Measurements from ENCODE around the gene COQ5. TPM values are rescaled to one million over a fixed set of nuclear protein-coding genes. Genes with fewer than 3 reads are reported as not detected.
"Not testable (repeated sequence)": the region's sequence is repeated elsewhere in the genome, so short reads cannot be mapped to it uniquely, and the experiment has no call there.

The COQ5 gene
- total RNA-seq, 1 experiment from 2014 or later, result 32.2 TPM

DNA sequence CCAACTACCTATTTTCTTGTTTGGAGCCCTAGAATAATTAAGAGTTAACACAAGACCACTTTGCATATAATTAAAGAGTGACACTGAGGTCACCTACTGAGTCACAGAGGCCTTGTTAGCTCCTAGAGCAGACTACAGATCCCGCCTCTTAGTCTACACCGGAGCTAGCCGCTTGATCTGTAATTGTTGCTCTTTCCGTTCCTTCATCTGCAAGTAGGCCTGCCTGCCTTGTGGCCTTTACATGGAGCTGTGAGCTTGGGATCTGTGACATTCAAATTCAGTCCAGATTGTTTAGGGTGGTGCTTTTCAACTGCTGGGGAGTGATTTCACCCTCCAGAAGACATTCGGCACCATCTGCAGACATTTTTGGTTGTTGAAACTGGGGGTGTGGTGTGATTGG is 38.6 kb downstream of the COQ5 start:
- Histone ChIP-seq H3F3A (ENCODE audit: insufficient read depth, low read depth) (no peaks in the 10 kb centered on the region; the same call in 1 of the 2 replicates), H4K20me1 (ENCODE audit: insufficient read depth) (no peaks in the 10 kb centered on the region), H3K4me3 (no peak overlapping the region), H3K36me3 (ENCODE audit: low read depth) (no peaks in the 10 kb centered on the region; the same call in 1 of the 2 replicates), H3K4me2 (no peak overlapping the region), H3K79me2 (ENCODE audit: low read depth) (peaks cover 16% of the 10 kb centered on the region), H3K9me3 (ENCODE audit: insufficient read depth, low read depth) (no peaks in the 10 kb centered on the region), H3K27ac (no peak overlapping the region), H3K27me3 (ENCODE audit: insufficient read depth, low read depth) (no peaks in the 10 kb centered on the region), H3K4me1 (replicated peaks; ENCODE audit: insufficient read depth) (peaks cover 8% of the 10 kb centered on the region), H2AFZ (no peak overlapping the region), H3K9me2 (ENCODE audit: insufficient read depth) (no peaks in the 10 kb centered on the region)
- ChIA-PET POLR2A (ENCODE audit: unreplicated experiment) (no interaction called here), CTCF (no interaction called here)
- no peak for DNase-seq
- BruUV-seq (replicated peaks), result no TSS peak
- TF ChIP-seq EZH2 (IDR thresholded peaks at IDR 0.05; ENCODE audit: low read depth), result no peak
- TF ChIP-seq, protein P1, sequence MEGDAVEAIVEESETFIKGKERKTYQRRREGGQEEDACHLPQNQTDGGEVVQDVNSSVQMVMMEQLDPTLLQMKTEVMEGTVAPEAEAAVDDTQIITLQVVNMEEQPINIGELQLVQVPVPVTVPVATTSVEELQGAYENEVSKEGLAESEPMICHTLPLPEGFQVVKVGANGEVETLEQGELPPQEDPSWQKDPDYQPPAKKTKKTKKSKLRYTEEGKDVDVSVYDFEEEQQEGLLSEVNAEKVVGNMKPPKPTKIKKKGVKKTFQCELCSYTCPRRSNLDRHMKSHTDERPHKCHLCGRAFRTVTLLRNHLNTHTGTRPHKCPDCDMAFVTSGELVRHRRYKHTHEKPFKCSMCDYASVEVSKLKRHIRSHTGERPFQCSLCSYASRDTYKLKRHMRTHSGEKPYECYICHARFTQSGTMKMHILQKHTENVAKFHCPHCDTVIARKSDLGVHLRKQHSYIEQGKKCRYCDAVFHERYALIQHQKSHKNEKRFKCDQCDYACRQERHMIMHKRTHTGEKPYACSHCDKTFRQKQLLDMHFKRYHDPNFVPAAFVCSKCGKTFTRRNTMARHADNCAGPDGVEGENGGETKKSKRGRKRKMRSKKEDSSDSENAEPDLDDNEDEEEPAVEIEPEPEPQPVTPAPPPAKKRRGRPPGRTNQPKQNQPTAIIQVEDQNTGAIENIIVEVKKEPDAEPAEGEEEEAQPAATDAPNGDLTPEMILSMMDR (conservative IDR thresholded peaks at IDR 0.05), result no peak
- intact Hi-C loops (cut with micrococcal nuclease; ENCODE audit: unreplicated experiment), result no loop called here

DNA sequence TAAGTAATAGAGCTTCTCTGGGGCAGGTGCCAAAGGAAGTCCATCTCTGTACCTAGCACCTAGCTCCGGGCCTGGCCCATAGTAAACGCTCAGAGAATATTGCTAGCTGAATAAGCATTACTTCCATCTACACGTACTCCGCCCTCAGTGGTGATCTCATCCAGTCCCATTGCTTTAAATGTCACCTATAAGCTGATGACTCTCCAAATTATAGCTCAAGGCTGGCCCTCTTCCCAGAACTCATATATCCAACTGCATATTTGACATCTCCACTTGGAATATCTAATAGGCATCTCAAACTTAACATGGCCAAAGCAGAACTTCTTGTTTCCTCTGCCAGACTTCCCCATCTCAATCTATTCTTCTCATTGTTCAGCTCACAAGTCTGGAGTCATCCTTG is 39.9 kb downstream of the COQ5 start:
- no peaks in the 10 kb centered on the region; the same call in 1 of the 2 replicates for H3F3A ChIP-seq (ENCODE audit: insufficient read depth, low read depth)
- CTCF ChIA-PET, result interaction anchor here (0.7 kb wide), 1 partner anchor 41 kb away, joined by 10 read pairs; no protein-coding TSS in a partner anchor
- H3K9me2 ChIP-seq (ENCODE audit: insufficient read depth), result no peaks in the 10 kb centered on the region
- H3K9me3 ChIP-seq (ENCODE audit: insufficient read depth, low read depth), result no peaks in the 10 kb centered on the region
- intact Hi-C loops (cut with micrococcal nuclease; ENCODE audit: unreplicated experiment), result no loop called here
- no peak overlapping the region for H3K4me3 ChIP-seq
- POLR2A ChIA-PET (ENCODE audit: unreplicated experiment), result interaction anchor here (0.6 to 1.0 kb wide), 2 partner anchors 15 to 23 kb away, joined by 8 to 19 read pairs; no protein-coding TSS in a partner anchor
- BruUV-seq (replicated peaks), result no TSS peak
- no peak for DNase-seq
- no peak overlapping the region for H3K4me2 ChIP-seq
- peaks cover 3% of the 10 kb centered on the region for H3K79me2 ChIP-seq (ENCODE audit: low read depth)
- H4K20me1 ChIP-seq (ENCODE audit: insufficient read depth), result no peaks in the 10 kb centered on the region
- H3K27ac ChIP-seq, result no peak overlapping the region
- TF ChIP-seq, protein P1 (conservative IDR thresholded peaks at IDR 0.05), result no peak
- TF ChIP-seq EZH2 (IDR thresholded peaks at IDR 0.05; ENCODE audit: low read depth), result no peak
- no peaks in the 10 kb centered on the region for H3K27me3 ChIP-seq (ENCODE audit: insufficient read depth, low read depth)
- no peaks in the 10 kb centered on the region for H3K4me1 ChIP-seq (replicated peaks; ENCODE audit: insufficient read depth)
- H2AFZ ChIP-seq, result no peak overlapping the region
- H3K36me3 ChIP-seq (ENCODE audit: low read depth), result no peaks in the 10 kb centered on the region; the same call in 1 of the 2 replicates

DNA sequence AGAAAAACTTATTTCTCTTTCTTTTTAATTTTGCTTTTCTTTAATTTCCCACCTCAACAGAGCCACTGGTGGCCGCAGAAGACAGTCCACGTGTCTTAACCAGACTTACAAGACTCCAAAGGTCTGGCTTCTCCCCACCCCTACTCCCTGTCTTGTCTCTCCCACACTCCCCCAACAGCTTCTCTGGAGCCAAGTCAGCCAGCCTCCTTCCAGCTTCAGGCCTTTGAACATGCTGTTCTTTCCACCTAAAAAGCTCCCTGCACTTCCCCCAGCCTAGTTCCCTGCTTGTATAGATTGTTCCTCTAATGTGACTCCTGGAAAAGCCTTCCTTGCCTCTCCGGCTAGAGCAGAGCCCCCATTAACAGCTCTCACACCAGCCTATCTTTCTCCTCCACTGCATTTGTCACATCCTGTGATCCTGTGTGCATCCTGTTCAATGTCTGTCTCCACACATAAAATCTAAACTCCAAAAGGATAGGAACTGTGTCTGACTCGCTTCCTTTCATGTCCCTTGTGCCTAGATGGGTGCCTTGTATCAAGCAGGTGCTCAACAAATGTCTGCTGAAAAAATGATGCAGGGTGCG is 40.8 kb downstream of the COQ5 start:
- Histone ChIP-seq H3K27ac (no peak overlapping the region), H4K20me1 (ENCODE audit: insufficient read depth) (no peaks in the 10 kb centered on the region), H3K4me1 (replicated peaks; ENCODE audit: insufficient read depth) (no peaks in the 10 kb centered on the region), H3K4me2 (no peak overlapping the region), H3F3A (ENCODE audit: insufficient read depth, low read depth) (no peaks in the 10 kb centered on the region; the same call in 1 of the 2 replicates), H3K79me2 (ENCODE audit: low read depth) (no peaks in the 10 kb centered on the region), H3K9me2 (ENCODE audit: insufficient read depth) (no peaks in the 10 kb centered on the region), H3K36me3 (ENCODE audit: low read depth) (no peaks in the 10 kb centered on the region; the same call in 1 of the 2 replicates), H3K9me3 (ENCODE audit: insufficient read depth, low read depth) (no peaks in the 10 kb centered on the region), H3K4me3 (no peak overlapping the region), H2AFZ (no peak overlapping the region), H3K27me3 (ENCODE audit: insufficient read depth, low read depth) (no peaks in the 10 kb centered on the region)
- TF ChIP-seq, protein P1 (conservative IDR thresholded peaks at IDR 0.05), result no peak
- TF ChIP-seq EZH2 (IDR thresholded peaks at IDR 0.05; ENCODE audit: low read depth), result no peak
- ChIA-PET CTCF (no interaction called here), POLR2A (ENCODE audit: unreplicated experiment) (no interaction called here)
- intact Hi-C loops (cut with micrococcal nuclease; ENCODE audit: unreplicated experiment), result no loop called here
- DNase-seq, result no peak
- no TSS peak for BruUV-seq (replicated peaks)

DNA sequence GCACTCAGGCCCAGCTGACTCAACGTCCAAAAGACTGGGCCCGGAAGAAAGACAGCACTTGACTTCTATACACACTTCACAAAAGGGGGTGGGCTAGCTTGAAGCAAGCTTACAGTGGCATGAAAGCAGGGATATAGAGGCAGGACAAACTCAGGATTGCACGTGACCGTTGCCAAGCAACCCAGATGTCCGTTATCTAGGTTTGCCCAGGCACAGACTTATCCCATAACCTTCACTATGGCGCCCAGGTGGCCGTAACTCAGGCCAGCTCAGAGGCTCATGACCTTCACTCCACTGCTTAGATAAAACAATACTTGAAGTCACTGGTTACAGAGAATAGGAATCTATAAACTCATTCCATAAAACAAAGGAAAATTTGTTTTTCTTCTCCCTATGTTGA is 41.4 kb downstream of the COQ5 start:
- POLR2A ChIA-PET (ENCODE audit: unreplicated experiment); H3K4me1 ChIP-seq (replicated peaks; ENCODE audit: insufficient read depth); H3K27ac ChIP-seq; H2AFZ ChIP-seq; H3K9me2 ChIP-seq (ENCODE audit: insufficient read depth); H3K27me3 ChIP-seq (ENCODE audit: insufficient read depth, low read depth); BruUV-seq (replicated peaks); H3F3A ChIP-seq (ENCODE audit: insufficient read depth, low read depth); H3K79me2 ChIP-seq (ENCODE audit: low read depth); DNase-seq; H4K20me1 ChIP-seq (ENCODE audit: insufficient read depth); H3K9me3 ChIP-seq (ENCODE audit: insufficient read depth, low read depth); CTCF ChIA-PET; H3K4me3 ChIP-seq; intact Hi-C loops (cut with micrococcal nuclease; ENCODE audit: unreplicated experiment); H3K4me2 ChIP-seq; H3K36me3 ChIP-seq (ENCODE audit: low read depth): not testable (repeated sequence)

All from PC-9 (cell line).